Endodermal cell (in vitro differentiated cells): ENCODE measurements around the gene ALG2. TPM values are rescaled to one million over a fixed set of nuclear protein-coding genes. Genes with fewer than 3 reads are reported as not detected.

Experiments
- DNase-seq: peaks from one replicate; pipeline ENCODE4 v3.0.0-alpha.2; 2017
- H3K27ac ChIP-seq: 2 replicates; pipeline ENCODE4 v1.5.1; 2013; ENCODE audit warnings: mild to moderate bottlenecking, low read depth, low read length, moderate library complexity
- H3K27me3 ChIP-seq: 2 replicates; pipeline ENCODE4 v1.6.1; 2013; ENCODE audit warnings: mild to moderate bottlenecking, low read length, moderate library complexity; ENCODE audit not compliant: insufficient read depth, control insufficient read depth, poor library complexity, severe bottlenecking
- H3K36me3 ChIP-seq: 2 replicates; pipeline ENCODE4 v1.7.0; 2013; ENCODE audit warnings: mild to moderate bottlenecking, low read length, moderate library complexity; ENCODE audit not compliant: control insufficient read depth, insufficient read depth
- H3K4me1 ChIP-seq: one replicate; pipeline ENCODE4 v1.7.0; 2013; ENCODE audit warnings: low read length; ENCODE audit not compliant: control insufficient read depth, insufficient read depth
- H3K4me3 ChIP-seq: 2 replicates; pipeline ENCODE4 v1.5.1; 2013; ENCODE audit warnings: mild to moderate bottlenecking, low read length, moderate library complexity
- H3K9ac ChIP-seq: 2 replicates; pipeline ENCODE4 v1.6.1; 2013; ENCODE audit warnings: mild to moderate bottlenecking, low read length, moderate library complexity; ENCODE audit not compliant: poor library complexity, severe bottlenecking; ENCODE audit errors: extremely low read depth
- H3K9me3 ChIP-seq: 2 replicates; pipeline ENCODE4 v1.6.1; 2013; ENCODE audit warnings: mild to moderate bottlenecking, low read length, moderate library complexity; ENCODE audit not compliant: control insufficient read depth
- H3K27ac Mint-ChIP-seq: 2 replicates; pipeline ENCODE4 v1.8.0; 2020; ENCODE audit warnings: mixed read lengths
- H3K27me3 Mint-ChIP-seq: 2 replicates; pipeline ENCODE4 v1.8.0; 2021; ENCODE audit warnings: mild to moderate bottlenecking, mixed read lengths; ENCODE audit not compliant: insufficient read depth
- H3K36me3 Mint-ChIP-seq: 2 replicates; pipeline ENCODE4 v1.8.0; 2020; ENCODE audit warnings: low read depth, mixed read lengths
- H3K4me1 Mint-ChIP-seq: 2 replicates; pipeline ENCODE4 v1.8.0; 2020; ENCODE audit warnings: mixed read lengths
- H3K4me3 Mint-ChIP-seq: 2 replicates; pipeline ENCODE4 v1.8.0; 2020; ENCODE audit warnings: mild to moderate bottlenecking, moderate library complexity, mixed read lengths
- H3K9me3 Mint-ChIP-seq: 2 replicates; pipeline ENCODE4 v1.8.0; 2020; ENCODE audit warnings: mild to moderate bottlenecking, mixed read lengths
- WGBS, 2 experiments: methylation state at CpG; one replicate each; pipeline versions ENCODE4 v1.1.5 to v1.1.7; 2013; ENCODE audit warnings: missing lambda C conversion rate in 2 of 2, mixed read lengths in 1 of 2; ENCODE audit not compliant: insufficient coverage in 1 of 2, insufficient read length in 1 of 2; 5-methylcytosine and 5-hydroxymethylcytosine counted together
- total RNA-seq, 2 donors: library from RNA; stranded (reverse); fragmentation: NEBNext Ultra II Directional in 1 of 2; extraction: Animal tissue kit (Norgen Biotek cat#: 25700) in 1 of 2; gene quantifications; 2 replicates in 1 of 2; 3 replicates in 1 of 2; pipeline ENCODE4 v1.2.1, GENCODE V29; 2021
- TF ChIP-seq, protein P1 (sequence below): fragments of 200-600 bp; sonication (generic); conservative IDR thresholded peaks from 2 replicates; pipeline ENCODE4 v1.5.0; 2021; ENCODE audit warnings: antibody characterized with exemption, mild to moderate bottlenecking

The ALG2 gene
- total RNA-seq, 2 donors from 2014 or later, result 27.6 to 28.8 TPM

DNA sequence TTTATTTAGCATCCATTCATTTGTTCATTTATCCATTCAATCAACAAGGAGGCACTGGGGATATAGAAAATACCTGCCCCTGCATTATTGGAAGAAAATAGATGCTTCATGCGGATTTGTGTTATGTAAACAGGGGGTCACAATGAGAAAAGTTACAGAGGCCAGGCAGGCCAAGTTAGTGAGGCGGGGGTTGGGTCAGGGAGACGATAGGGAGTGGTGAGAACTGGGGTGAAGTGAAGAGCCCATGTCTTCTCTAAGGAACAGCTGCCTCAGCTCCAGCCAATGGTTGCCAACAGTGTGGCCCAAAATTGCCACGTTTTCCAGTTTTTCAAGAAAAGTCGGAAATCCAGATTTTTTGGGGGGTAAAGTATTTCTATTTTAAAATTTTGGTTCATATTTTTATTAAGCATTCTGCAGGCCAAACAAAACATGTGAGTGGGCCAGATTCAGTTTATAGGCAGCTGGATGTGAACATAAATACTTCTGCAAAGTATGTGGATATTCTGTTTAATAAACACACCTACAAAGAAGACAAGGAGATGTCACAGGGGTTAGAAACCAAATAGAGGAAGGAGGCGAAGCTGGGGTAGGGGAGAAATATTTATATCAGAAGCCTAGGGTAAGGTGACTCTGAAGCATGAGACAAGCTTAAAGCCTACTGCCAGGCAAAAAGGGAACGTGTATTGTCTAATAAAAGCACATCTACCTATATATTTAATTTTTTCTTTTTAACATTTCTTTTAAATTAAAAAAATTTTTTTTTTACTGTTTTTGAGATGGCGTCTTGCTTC lies 44.0 kb downstream of the ALG2 start:
- H3K4me1 ChIP-seq, result peaks cover 34% of the 10 kb centered on the region
- no peak for DNase-seq
- no peak overlapping the region for H3K9ac ChIP-seq
- no peak overlapping the region for H3K27ac ChIP-seq
- no peaks in the 10 kb centered on the region for H3K9me3 Mint-ChIP-seq
- H3K4me3 ChIP-seq, result no peak overlapping the region
- peaks cover 21% of the 10 kb centered on the region for H3K27me3 Mint-ChIP-seq
- H3K27me3 ChIP-seq, result peaks cover 24% of the 10 kb centered on the region
- H3K4me3 Mint-ChIP-seq, result no peak overlapping the region
- no peaks in the 10 kb centered on the region for H3K36me3 ChIP-seq
- WGBS, 2 experiments, result 93% methylated on average over 3 to 8 of the region's 8 CpGs
- no peak overlapping the region for H3K27ac Mint-ChIP-seq
- H3K9me3 ChIP-seq, result no peaks in the 10 kb centered on the region
- TF ChIP-seq, protein P1, sequence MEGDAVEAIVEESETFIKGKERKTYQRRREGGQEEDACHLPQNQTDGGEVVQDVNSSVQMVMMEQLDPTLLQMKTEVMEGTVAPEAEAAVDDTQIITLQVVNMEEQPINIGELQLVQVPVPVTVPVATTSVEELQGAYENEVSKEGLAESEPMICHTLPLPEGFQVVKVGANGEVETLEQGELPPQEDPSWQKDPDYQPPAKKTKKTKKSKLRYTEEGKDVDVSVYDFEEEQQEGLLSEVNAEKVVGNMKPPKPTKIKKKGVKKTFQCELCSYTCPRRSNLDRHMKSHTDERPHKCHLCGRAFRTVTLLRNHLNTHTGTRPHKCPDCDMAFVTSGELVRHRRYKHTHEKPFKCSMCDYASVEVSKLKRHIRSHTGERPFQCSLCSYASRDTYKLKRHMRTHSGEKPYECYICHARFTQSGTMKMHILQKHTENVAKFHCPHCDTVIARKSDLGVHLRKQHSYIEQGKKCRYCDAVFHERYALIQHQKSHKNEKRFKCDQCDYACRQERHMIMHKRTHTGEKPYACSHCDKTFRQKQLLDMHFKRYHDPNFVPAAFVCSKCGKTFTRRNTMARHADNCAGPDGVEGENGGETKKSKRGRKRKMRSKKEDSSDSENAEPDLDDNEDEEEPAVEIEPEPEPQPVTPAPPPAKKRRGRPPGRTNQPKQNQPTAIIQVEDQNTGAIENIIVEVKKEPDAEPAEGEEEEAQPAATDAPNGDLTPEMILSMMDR, result no peak
- H3K36me3 Mint-ChIP-seq, result no peaks in the 10 kb centered on the region
- H3K4me1 Mint-ChIP-seq, result peaks cover 38% of the 10 kb centered on the region

DNA sequence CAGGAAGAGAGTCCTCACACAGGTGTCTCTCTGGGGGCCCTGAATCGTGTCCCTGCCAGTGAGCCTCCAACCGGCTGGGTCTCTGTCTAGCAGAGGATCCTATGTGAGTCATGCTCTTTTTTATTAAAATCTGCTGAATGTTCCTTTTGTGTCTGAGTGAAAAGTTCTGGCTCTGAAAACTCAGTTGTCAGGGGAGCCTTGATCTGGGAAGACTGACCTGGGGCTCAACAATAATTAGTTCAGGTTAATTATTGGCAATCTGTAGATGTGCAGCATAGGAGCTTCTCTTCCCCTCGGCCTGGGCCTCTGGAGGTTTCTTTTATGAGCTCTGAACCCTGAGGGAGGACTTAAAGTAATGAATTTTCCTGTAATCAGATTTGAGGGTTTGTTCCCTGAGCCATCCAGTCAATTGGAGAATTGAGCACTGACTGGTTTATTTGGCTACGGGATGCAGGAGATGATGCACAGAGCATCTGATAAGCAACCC lies 45.2 kb downstream of the ALG2 start:
- 75 to 78% methylated on average over 2 to 4 of the region's 4 CpGs for WGBS, 2 experiments
- peaks cover 50% of the 10 kb centered on the region for H3K4me1 Mint-ChIP-seq

DNA sequence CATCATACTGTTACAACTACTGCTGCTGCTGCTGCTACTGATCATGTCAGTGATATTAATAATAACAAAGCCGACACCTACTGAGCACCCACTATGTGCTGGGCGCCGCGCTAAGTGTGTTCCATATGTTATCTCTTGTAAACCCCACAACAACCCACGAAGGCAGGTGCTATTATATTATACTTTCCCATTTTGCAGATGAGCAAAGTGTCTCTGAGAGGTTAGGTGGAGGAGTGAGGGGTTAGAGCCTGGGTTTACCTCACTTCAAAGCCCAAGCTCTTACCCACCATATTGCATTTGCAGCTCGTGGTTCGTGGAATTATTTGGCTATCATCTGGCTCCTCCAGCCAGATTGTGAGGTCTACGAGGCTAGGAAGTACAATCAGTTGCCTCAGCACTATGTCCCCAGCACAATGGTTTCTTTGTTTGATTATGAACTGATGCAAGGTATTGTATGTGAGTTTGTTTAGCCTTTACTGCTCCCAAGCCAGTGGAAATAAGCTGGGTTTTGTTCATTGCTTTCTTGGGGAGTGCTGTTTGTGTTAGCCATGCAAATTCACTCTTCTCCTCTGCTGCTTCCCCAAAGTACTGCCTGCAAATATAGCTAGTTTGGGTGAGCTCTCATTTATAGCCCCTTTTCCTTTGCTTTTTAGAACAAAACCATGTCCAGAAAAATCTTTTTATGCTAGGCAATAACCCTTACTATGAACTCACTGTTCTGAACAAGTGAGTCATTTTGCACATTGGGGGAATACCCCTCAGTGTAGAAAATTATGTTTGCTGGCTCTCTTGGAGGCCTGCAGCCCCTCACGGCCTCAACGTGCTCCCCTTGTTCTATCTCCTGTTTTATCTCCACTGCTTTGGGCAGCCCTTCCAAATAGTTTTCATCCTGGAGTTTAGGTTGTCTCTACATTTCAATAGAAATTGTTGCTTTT lies 47.9 kb downstream of the ALG2 start:
- Mint-ChIP-seq H3K27ac (peak overlapping the region; percentile 45), H3K9me3 (no peaks in the 10 kb centered on the region), H3K27me3 (no peaks in the 10 kb centered on the region), H3K36me3 (no peaks in the 10 kb centered on the region), H3K4me1 (peaks cover 59% of the 10 kb centered on the region), H3K4me3 (no peak overlapping the region)
- peaks cover under 1% of the 10 kb centered on the region for H3K27me3 ChIP-seq
- no peak overlapping the region for H3K9ac ChIP-seq
- H3K36me3 ChIP-seq, result no peaks in the 10 kb centered on the region
- WGBS, 2 experiments, result 83 to 86% methylated on average over 3 to 10 of the region's 10 CpGs
- H3K4me1 ChIP-seq, result peaks cover 45% of the 10 kb centered on the region
- peak overlapping the region; percentile 29 for H3K4me3 ChIP-seq
- H3K9me3 ChIP-seq, result no peaks in the 10 kb centered on the region
- H3K27ac ChIP-seq, result no peak overlapping the region
- DNase-seq, result no peak
- TF ChIP-seq, protein P1, result no peak

More for the DNA sequence above, 45.2 kb downstream of the ALG2 start:
- Mint-ChIP-seq H3K9me3 (no peaks in the 10 kb centered on the region), H3K36me3 (no peaks in the 10 kb centered on the region), H3K4me3 (no peak overlapping the region), H3K27me3 (peaks cover 14% of the 10 kb centered on the region), H3K27ac (no peak overlapping the region)
- Histone ChIP-seq H3K9me3 (no peaks in the 10 kb centered on the region), H3K27ac (no peak overlapping the region), H3K36me3 (no peaks in the 10 kb centered on the region), H3K9ac (no peak overlapping the region), H3K4me1 (peaks cover 32% of the 10 kb centered on the region), H3K27me3 (peaks cover 18% of the 10 kb centered on the region), H3K4me3 (no peak overlapping the region)
- no peak for DNase-seq
- TF ChIP-seq, protein P1, result no peak
